ENCODE data around the gene ASB18. TPM values are rescaled to one million over a fixed set of nuclear protein-coding genes. Genes with fewer than 3 reads are reported as not detected.

The ASB18 gene
- total and polyA plus RNA-seq, 2 experiments from 2014 or later, result not detected

DNA sequence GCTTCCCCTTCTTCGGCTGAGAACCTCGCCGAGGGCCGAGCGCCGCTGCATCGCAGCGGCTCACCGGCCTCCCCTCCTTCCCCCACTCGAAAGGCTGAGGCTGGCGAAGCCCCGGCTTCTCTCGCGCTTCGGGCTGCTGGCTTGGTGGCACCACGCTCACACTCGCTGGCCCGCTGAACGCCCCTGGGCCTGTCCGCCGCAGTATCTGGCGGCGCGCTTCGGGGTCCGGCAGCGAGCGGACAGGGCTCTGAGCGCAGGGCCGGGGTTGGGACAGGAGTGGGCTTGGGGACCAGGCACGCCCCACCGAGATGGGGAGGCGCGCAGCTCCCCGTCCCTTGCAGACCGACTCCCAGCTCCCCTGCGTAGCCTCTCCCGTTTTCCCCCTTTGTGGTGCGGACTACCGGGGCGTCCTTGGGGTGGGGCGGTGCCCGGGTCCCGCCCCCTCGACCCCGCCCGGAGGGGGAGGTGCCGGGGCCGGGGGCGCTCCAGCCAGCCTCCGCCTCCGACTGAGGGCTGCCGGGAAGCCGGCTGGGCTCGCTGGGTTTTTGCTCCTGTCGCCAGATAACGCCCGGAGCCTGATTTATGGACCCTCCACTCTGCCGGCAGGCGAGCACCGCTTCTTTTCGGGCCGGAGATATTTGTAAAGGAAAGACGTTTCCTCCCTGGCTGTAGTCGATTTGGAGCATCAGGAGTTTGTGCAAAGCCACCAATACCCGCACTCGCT, 99.8 kb downstream of the ASB18 start:
- H3K36me3 ChIP-seq (ENCODE audit: low read depth), result no peaks in the 10 kb centered on the region
- TF ChIP-seq EZH2phosphoT487 (IDR thresholded peaks at IDR 0.05; ENCODE audit: insufficient read depth, low read depth) (no peak), EZH2 (IDR thresholded peaks at IDR 0.05; ENCODE audit: insufficient read depth, poor library complexity, severe bottlenecking) (peak; percentile 80)
- in situ Hi-C loops (cut with MboI), result no loop called here
- no peaks in the 10 kb centered on the region for H3K79me2 ChIP-seq (ENCODE audit: insufficient read depth)
- H3K27ac ChIP-seq, result no peak overlapping the region
- H3K9me2 ChIP-seq (ENCODE audit: insufficient read depth), result no peaks in the 10 kb centered on the region
- peaks cover 75% of the 10 kb centered on the region for H3K27me3 ChIP-seq (replicated peaks; ENCODE audit: insufficient read depth)
- peak; percentile 51 for DNase-seq
- H4K20me1 ChIP-seq (ENCODE audit: insufficient read depth), result no peaks in the 10 kb centered on the region
- no peak overlapping the region for H3K9ac ChIP-seq
- no peaks in the 10 kb centered on the region for H3K9me3 ChIP-seq (ENCODE audit: low read depth)
- no peaks in the 10 kb centered on the region for H3F3A ChIP-seq (ENCODE audit: insufficient read depth)
- peak overlapping the region; percentile 44; the same call in 1 of the 2 replicates for H3K4me3 ChIP-seq
- H3K4me2 ChIP-seq (ENCODE audit: unreplicated experiment), result peak overlapping the region; percentile 68
- peak overlapping the region; percentile 37; the same call in 1 of the 2 replicates for H2AFZ ChIP-seq
- 5 to 6% methylated on average over 45 to 59 of the region's 67 CpGs for WGBS, 2 experiments (ENCODE audit: low coverage in 1 of 2, low lambda C conversion rate in 2 of 2, missing lambda C conversion rate in 2 of 2)
- 0 out of 2 replicates have a peak, but pooled peaks cover 9% of the 10 kb centered on the region for H3K4me1 ChIP-seq (ENCODE audit: insufficient read depth)

DNA sequence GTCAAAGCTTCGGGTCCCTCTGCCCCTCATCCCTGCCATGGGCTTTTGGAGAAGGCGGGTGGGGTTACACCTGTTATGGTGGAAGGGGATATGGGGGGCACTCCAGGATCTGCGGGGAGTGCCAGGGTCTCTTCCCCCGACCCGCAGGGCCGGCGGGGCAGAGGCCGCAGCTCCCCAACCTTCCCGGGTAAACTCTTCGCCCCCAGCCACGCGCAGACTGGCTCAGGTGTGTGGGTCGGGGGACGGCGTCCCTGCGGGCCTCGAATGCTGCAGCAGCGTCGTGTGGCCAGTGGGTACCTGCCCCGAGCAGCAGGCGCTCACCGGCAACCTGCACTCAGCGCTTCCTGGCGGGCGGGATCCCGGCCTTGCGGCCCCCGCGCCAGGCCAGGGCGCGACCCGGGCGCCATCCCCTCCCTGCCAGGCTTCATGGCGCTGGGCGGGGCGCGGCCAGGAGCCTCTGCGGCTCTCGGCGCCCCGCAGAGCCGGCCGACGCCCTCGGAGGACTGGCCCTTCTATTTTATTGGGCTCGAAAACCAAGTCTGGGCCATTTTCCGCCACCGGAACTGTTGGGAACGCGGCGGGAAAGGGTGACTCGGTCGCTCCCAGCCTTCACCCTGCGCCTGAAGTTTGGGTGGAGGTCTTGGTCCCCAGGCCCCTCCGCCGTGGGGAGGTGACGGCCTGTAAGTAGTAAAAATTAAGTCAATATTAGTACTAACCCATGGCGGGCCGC, 100.6 kb downstream of the ASB18 start:
- H3K9me3 ChIP-seq (ENCODE audit: low read depth), result no peaks in the 10 kb centered on the region
- no peak overlapping the region for H3K9ac ChIP-seq
- H3K36me3 ChIP-seq (ENCODE audit: low read depth), result no peaks in the 10 kb centered on the region
- peak overlapping the region; percentile 44; the same call in 1 of the 2 replicates for H3K4me3 ChIP-seq
- no peaks in the 10 kb centered on the region for H3K79me2 ChIP-seq (ENCODE audit: insufficient read depth)
- no peak for DNase-seq
- H3F3A ChIP-seq (ENCODE audit: insufficient read depth), result no peaks in the 10 kb centered on the region
- WGBS, 2 experiments (ENCODE audit: low coverage in 1 of 2, low lambda C conversion rate in 2 of 2, missing lambda C conversion rate in 2 of 2), result 7 to 12% methylated on average over 52 to 53 of the region's 59 CpGs
- H3K27me3 ChIP-seq (replicated peaks; ENCODE audit: insufficient read depth), result peaks cover 70% of the 10 kb centered on the region
- TF ChIP-seq EZH2 (IDR thresholded peaks at IDR 0.05; ENCODE audit: insufficient read depth, poor library complexity, severe bottlenecking) (peak; percentile 90), EZH2phosphoT487 (IDR thresholded peaks at IDR 0.05; ENCODE audit: insufficient read depth, low read depth) (0 out of 2 replicates have a peak, but pooled peaks have one; percentile 54)
- H3K27ac ChIP-seq, result no peak overlapping the region
- H3K4me2 ChIP-seq (ENCODE audit: unreplicated experiment), result peak overlapping the region; percentile 68
- in situ Hi-C loops (cut with MboI), result no loop called here
- no peaks in the 10 kb centered on the region for H4K20me1 ChIP-seq (ENCODE audit: insufficient read depth)
- peak overlapping the region; percentile 37; the same call in 1 of the 2 replicates for H2AFZ ChIP-seq
- H3K9me2 ChIP-seq (ENCODE audit: insufficient read depth), result no peaks in the 10 kb centered on the region
- 0 out of 2 replicates have a peak, but pooled peaks cover 9% of the 10 kb centered on the region for H3K4me1 ChIP-seq (ENCODE audit: insufficient read depth)

DNA sequence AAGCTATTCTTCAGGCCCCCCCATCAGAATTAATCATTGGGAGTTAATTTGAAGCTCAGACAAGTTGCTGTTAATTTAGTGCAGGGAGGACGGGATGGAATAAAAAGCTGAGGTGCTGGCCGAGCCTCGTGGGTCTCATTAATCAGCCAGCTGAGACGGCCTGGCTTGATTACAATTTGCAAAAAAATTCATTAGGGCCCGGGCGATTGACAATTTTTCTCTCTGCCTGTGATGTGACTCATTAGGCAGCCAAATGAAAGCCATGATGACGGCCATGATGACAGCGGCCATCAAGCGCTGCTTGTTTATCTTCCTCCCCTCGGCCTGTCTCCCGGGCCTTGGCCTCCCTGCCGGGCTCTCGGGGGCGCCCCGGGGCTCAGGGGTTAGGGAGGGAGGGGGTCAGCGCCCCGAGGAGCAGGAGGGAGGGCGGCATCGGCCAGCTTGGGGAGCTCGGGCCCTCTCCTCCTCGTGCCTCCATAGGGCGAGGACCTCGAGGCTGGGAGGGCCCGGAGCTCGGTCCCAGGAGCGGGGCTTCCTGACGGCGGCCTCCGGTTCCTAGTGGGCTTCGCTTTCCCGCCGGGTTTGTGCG, 101.2 kb downstream of the ASB18 start:
- Histone ChIP-seq H3K36me3 (ENCODE audit: low read depth) (no peaks in the 10 kb centered on the region), H3K9ac (no peak overlapping the region), H3K4me2 (ENCODE audit: unreplicated experiment) (no peak overlapping the region), H3K4me3 (no peak overlapping the region), H3F3A (ENCODE audit: insufficient read depth) (no peaks in the 10 kb centered on the region), H3K27ac (no peak overlapping the region), H3K4me1 (ENCODE audit: insufficient read depth) (0 out of 2 replicates have a peak, but pooled peaks cover 9% of the 10 kb centered on the region), H2AFZ (no peak overlapping the region), H3K9me2 (ENCODE audit: insufficient read depth) (no peaks in the 10 kb centered on the region), H3K79me2 (ENCODE audit: insufficient read depth) (no peaks in the 10 kb centered on the region), H3K27me3 (replicated peaks; ENCODE audit: insufficient read depth) (peaks cover 70% of the 10 kb centered on the region), H3K9me3 (ENCODE audit: low read depth) (no peaks in the 10 kb centered on the region), H4K20me1 (ENCODE audit: insufficient read depth) (no peaks in the 10 kb centered on the region)
- DNase-seq, result no peak
- in situ Hi-C loops (cut with MboI), result no loop called here
- 7 to 9% methylated on average over 19 to 33 of the region's 33 CpGs for WGBS, 2 experiments (ENCODE audit: low coverage in 1 of 2, low lambda C conversion rate in 2 of 2, missing lambda C conversion rate in 2 of 2)
- peak; percentile 71 for TF ChIP-seq EZH2 (IDR thresholded peaks at IDR 0.05; ENCODE audit: insufficient read depth, poor library complexity, severe bottlenecking)
- TF ChIP-seq EZH2phosphoT487 (IDR thresholded peaks at IDR 0.05; ENCODE audit: insufficient read depth, low read depth), result 0 out of 2 replicates have a peak, but pooled peaks have one; percentile 9

All from GM23248 (cell line).